GM18498 (cell line): ENCODE data around the gene EMC8.
"Not testable (repeated sequence)": the region's sequence is repeated elsewhere in the genome, so short reads cannot be mapped to it uniquely, and the experiment has no call there.

Source experiments
- ATAC-seq: cut with Tn5 transposase; IDR thresholded peaks from one replicate; pipeline ENCODE4 v1.9.1; 2021; ENCODE audit warnings: mild to moderate bottlenecking, moderate library complexity; ENCODE audit not compliant: unreplicated experiment

The EMC8 gene

GRCh38 chr16:85816159-85816558, 16.8 kb upstream of the EMC8 start:
- ATAC-seq: no peak

DNA sequence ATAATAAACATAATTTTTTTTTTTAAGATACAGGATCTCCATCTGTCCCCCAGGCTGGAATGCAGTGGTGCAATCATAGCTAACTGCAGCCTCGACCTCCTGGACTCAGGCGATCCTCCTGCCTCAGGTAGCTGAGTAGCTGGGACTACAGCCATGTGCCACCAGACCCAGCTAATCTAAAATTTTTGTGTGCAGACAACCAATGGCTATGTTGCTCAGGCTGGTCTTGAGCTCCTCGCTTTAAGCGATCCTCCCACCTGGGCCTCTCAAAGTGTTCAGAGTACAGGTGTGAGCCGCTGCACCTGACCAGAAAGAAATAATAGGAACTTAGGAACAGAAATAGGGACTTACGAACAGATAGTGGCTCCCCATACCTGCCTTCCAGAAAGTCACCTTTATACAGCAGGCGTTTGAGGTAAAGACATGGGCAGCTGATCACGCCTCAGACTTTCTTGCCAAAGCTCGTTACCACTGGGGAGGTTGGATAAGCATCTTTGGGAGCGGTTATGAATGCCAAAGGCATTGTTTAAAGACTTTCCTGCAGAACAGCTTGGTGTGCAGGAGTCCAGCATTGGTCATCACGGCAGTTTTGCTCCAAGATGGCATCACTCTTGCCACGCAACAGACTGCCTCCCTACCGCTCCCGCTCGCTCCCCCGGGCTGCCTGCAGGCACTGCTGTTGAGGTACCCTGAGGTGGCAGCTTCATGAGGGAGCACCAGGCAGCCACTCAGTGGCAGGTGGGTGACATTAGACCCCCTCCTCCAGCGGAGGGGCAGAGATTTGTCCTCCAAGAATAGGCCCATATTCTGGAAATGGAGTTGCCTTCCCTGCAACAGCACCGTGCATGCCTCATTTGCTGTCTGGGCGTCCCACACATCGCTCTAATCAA, 13.7 kb upstream of the EMC8 start:
- no peak for ATAC-seq

DNA sequence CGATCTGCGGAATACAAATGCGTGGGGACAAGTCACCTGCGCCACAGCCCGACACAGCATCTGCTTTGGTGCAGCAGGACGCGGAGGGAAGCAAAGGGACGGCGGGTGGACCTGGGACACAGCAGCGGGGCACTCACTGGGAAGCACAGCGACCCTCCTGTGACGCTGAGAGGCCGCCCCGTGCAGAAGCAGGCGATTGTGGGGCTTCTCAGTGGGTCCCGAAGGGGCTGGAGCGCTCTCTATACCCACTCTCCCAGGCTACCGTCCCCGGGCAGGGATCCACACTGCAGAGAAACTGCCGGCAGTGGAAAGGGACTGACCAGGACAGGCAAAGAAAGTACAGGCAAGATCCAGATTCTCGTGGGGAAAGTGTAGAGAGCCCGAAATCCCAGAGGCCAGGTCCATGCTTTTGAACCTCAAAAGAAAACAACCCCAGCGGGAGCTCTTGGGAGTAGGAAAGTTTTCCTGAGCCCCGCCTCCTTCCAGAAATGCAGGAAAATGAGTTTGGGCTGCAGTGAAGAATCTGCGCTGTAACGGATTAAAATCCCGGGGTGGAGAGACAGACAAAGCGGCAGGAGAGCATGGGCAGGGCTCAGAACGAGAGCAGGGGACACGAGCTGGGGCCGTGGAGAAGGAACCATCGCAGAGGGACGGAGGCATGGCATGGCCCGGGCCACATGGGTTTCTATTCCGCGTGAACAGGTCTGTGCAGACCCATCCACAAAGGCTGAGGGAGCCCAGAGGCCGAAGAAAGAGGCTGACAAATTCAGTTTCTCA, 12.9 kb upstream of the EMC8 start:
- ATAC-seq: no peak

DNA sequence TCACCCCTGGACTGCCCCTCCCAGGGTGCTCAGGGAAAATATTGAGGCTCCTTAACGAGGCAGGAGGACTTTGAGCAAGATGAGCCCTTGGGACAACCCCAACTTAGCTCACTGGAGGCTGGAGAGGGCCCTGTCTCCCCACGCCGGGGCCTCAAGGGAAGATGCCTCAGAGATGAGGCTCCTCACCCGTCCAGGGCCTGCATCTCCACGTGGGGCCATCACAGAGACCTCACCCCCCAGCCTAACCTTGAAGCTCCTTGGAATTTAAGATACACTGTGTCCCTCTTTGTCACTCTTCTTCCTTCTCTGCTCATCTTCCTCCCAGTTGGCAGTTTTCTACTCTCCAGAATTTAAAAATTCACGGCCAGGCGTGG, 11.4 kb upstream of the EMC8 start:
- ATAC-seq: no peak

GRCh38 chr16:85810097-85810741, 10.9 kb upstream of the EMC8 start:
- no peak for ATAC-seq

- no peak for ATAC-seq
Measured at GRCh38 chr16:85809645-85810044, 10.3 kb upstream of the EMC8 start.

- no peak for ATAC-seq
Measured at GRCh38 chr16:85808926-85809325, 9.6 kb upstream of the EMC8 start.

- not testable (repeated sequence) for ATAC-seq
Measured at GRCh38 chr16:85808104-85808503, 8.8 kb upstream of the EMC8 start.

- not testable (repeated sequence) for ATAC-seq
Measured at GRCh38 chr16:85807340-85807739, 8.0 kb upstream of the EMC8 start.

- no peak for ATAC-seq
Measured at GRCh38 chr16:85806539-85806938, 7.2 kb upstream of the EMC8 start.

GRCh38 chr16:85805442-85806045, 6.2 kb upstream of the EMC8 start:
- no peak for ATAC-seq

DNA sequence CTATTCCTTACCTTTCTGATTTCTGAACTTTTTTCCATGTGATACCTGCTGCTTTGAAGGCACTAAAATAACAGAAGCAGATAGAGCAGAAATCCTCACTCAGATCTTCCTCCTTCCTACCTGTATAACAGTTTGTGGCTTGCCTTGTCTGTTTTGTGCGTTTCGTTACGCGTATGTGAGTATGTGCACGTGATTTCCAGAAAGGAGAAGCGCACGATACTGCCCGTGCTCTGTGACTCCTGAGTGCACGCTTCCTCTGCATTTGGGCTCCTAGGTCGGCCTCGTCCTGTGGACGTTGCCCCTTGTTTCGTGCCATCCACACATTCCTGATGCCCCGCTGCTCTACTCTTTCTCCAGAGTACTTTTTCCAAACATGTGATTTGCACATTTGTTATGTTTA, 4.2 kb upstream of the EMC8 start:
- ATAC-seq: no peak

GRCh38 chr16:85800321-85800669, 951 bp upstream of the EMC8 start:
- no peak for ATAC-seq

DNA sequence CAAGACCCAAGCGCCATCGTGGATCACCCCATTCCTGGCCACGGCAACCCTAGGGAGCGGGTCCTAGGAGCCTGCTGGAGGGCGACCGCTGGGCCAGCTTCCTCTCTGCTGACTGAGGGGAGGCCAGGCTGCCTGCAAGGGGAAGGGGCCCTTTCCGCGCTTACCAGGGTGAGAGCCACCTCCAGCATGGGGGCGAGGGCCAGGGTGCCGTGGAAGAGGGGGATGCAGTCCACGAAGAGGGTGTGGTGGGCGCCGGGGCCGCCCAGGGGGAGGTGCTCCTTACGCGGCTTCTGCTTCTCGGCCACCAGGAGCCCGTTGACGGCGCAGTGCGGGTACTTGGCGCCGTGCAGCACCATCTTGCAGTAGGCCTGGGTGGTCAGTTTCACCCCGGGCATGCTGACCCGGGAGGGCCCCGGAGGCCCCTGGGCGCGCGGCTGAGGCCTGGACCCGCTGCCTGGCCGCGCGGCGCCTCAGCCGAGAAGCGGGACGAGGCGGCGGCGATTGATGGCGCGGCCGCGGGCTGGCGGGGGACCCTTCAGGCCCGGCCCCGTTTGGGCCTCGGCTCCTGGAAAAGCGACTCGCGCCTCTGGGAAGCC, 345 bp downstream of the EMC8 start:
- ATAC-seq: peak; percentile 30

- no peak for ATAC-seq
Measured at GRCh38 chr16:85798283-85798776, 1.0 kb downstream of the EMC8 start.

DNA sequence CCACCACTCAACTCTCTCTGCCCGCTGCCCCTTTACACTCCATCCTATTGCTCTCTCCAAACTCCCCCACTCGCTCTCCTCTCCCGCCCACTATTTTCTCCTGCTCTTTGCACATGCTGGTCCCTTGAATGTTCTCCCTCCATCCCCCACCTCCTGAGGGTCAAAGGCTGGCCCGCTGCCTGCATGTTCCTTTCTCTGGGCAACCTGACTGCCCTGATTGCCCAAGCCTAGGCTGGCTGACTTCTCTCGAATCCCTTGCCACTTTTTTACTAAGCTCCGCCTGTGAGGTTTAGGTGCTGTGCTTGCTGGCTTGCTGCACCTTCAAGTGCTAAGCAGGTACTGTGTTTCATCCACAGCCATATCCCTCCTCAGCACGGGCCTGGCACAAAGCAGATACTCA, 2.7 kb downstream of the EMC8 start:
- ATAC-seq: no peak

- ATAC-seq: no peak
Measured at GRCh38 chr16:85796152-85796551, 3.2 kb downstream of the EMC8 start.

DNA sequence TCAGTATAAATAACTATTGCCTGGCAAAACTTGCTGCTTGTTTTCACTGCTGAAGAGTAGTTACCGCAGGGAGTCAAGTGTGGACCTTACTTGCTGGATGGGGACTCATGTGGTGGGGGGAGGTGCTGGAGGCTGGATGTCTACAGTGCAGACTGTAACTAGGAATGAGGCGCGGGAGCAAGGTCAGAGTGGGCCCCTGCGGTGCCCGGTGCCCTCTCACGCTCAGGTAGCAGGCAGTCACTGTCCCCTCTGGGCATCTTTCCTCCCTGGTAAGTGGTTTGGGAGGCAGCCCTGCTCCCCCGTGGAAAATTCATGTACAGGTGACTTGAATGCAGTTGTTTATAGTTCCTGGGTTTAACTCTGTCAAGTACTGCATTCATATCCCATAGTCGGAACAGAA, 4.6 kb downstream of the EMC8 start:
- no peak for ATAC-seq

DNA sequence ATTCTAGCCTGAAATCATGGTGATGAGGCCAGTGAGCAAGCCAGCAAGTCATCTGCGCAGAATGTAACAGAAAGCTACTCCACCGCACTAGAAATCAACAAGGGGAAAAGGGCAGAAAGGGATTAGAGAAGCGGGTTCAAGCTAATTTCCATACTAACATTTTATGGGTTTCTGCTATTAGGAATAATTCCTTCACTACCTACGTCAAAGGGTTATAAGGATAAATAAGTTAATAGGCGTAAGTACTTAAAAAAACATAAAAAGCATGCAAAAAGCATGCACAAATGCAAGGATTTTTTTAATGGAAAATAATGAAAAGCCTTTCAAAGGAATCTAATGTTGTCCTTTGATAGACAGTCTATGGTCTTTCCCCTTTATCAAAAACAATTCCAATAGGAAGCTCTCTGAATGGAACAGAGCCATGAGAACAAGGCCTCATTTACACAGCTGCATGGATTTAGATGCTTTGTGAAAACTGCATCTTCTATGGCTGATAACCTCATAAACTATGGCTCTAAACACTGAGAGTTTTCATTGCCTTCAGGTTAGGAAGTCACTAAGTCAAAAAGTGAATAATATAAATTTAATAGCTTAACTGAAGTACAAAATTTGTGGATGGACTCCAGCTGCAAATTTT, 5.6 kb downstream of the EMC8 start:
- no peak for ATAC-seq

DNA sequence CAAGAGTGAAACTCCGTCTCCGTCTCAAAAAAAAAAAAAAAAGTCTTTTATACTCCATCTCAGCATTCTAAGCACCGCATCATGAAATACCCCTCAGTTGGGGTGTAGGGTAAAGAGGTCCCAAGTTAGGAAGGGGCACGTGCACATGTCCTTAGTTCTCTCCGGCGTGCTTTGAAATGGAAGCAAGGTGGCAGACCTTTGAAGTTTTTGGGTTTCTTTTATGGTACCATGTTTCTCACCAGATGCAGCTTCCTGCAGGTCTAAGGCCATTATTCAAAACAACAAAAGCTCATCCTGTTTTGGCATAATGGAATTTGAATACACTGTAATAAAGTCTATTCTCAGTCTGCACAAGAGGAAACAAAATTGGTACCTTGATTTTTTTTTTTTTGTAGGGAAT, 9.6 kb downstream of the EMC8 start:
- ATAC-seq: no peak
